Measurements from ENCODE around the gene SLC6A18.

SLC6A18 gene

GRCh38 chr5:1203968-1204692, 21.1 kb upstream of the SLC6A18 start:
- DNase-seq: no peak

GRCh38 chr5:1204693-1205242, 20.4 kb upstream of the SLC6A18 start:
- peak; percentile 49 for DNase-seq

GRCh38 chr5:1205255-1206180, 19.7 kb upstream of the SLC6A18 start:
- no peak for DNase-seq

GRCh38 chr5:1206521-1207412, 18.4 kb upstream of the SLC6A18 start:
- no peak for DNase-seq

- no peak for DNase-seq
Measured at GRCh38 chr5:1207555-1207954, 17.6 kb upstream of the SLC6A18 start.

GRCh38 chr5:1208221-1208742, 16.9 kb upstream of the SLC6A18 start:
- no peak for DNase-seq

- peak; percentile 2 for DNase-seq
Measured at GRCh38 chr5:1208743-1209488, 16.3 kb upstream of the SLC6A18 start.

GRCh38 chr5:1209489-1209852, 15.7 kb upstream of the SLC6A18 start:
- DNase-seq: no peak

GRCh38 chr5:1209896-1210776, 15.0 kb upstream of the SLC6A18 start:
- DNase-seq: no peak

- no peak for DNase-seq
Measured at GRCh38 chr5:1210832-1211251, 14.3 kb upstream of the SLC6A18 start.

- no peak for DNase-seq
Measured at GRCh38 chr5:1211701-1212100, 13.5 kb upstream of the SLC6A18 start.

- no peak for DNase-seq
Measured at GRCh38 chr5:1212271-1212670, 12.9 kb upstream of the SLC6A18 start.

GRCh38 chr5:1212881-1213280, 12.3 kb upstream of the SLC6A18 start:
- DNase-seq: no peak

- no peak for DNase-seq
Measured at GRCh38 chr5:1213508-1214162, 11.5 kb upstream of the SLC6A18 start.

- DNase-seq: no peak
Measured at GRCh38 chr5:1214163-1214935, 10.8 kb upstream of the SLC6A18 start.

GRCh38 chr5:1214936-1215220, 10.3 kb upstream of the SLC6A18 start:
- DNase-seq: no peak

- no peak for DNase-seq
Measured at GRCh38 chr5:1215320-1216096, 9.7 kb upstream of the SLC6A18 start.

GRCh38 chr5:1216211-1216917, 8.8 kb upstream of the SLC6A18 start:
- no peak for DNase-seq
